ENCODE measurements around the gene EPB41L4A. TPM values are rescaled to one million over a fixed set of nuclear protein-coding genes. Genes with fewer than 3 reads are reported as not detected.

EPB41L4A gene
- polyA plus RNA-seq, 1 donor from 2014 or later: 7.4 TPM

GRCh38 chr5:112234000-112234399 is 185.1 kb downstream of the EPB41L4A start:
- H3K4me2 ChIP-seq (ENCODE audit: low read length): no peak overlapping the region

GRCh38 chr5:112232667-112233066 is 186.4 kb downstream of the EPB41L4A start:
- no peak overlapping the region for H3K4me3 ChIP-seq (ENCODE audit: low read length)
- H2AFZ ChIP-seq (ENCODE audit: low read depth, low read length): no peak overlapping the region
- H3K9me3 ChIP-seq (ENCODE audit: low read length): no peaks in the 10 kb centered on the region
- no peak overlapping the region for H3K9ac ChIP-seq (ENCODE audit: low read length)
- TF ChIP-seq RAD21 (conservative IDR thresholded peaks at IDR 0.05) (no peak), SMC3 (conservative IDR thresholded peaks at IDR 0.05; ENCODE audit: poor library complexity) (no peak), TAF1 (IDR thresholded peaks at IDR 0.05; ENCODE audit: low read depth) (no peak), REST (IDR thresholded peaks at IDR 0.05; ENCODE audit: borderline replicate concordance) (no peak), POLR2AphosphoS5 (IDR thresholded peaks at IDR 0.05) (no peak), EP300 (conservative IDR thresholded peaks at IDR 0.05; ENCODE audit: poor library complexity, severe bottlenecking) (no peak), CTCF (IDR thresholded peaks at IDR 0.05; ENCODE audit: poor library complexity, severe bottlenecking) (no peak), MXI1 (conservative IDR thresholded peaks at IDR 0.05; ENCODE audit: poor library complexity, severe bottlenecking) (no peak), EZH2 (IDR thresholded peaks at IDR 0.05; ENCODE audit: borderline replicate concordance, insufficient read depth, low read length, poor library complexity, severe bottlenecking) (no peak)
- no peaks in the 10 kb centered on the region for H3K27me3 ChIP-seq (ENCODE audit: insufficient read depth, low read depth, low read length)
- no peak overlapping the region for H3K4me2 ChIP-seq (ENCODE audit: low read length)
- H3K27ac ChIP-seq (ENCODE audit: low read length): no peak overlapping the region
- H4K20me1 ChIP-seq (ENCODE audit: insufficient read depth): no peaks in the 10 kb centered on the region
- H3K79me2 ChIP-seq (replicated peaks; ENCODE audit: insufficient read depth, low read length): no peaks in the 10 kb centered on the region
- H3F3A ChIP-seq (ENCODE audit: insufficient read depth, low read length, poor library complexity, severe bottlenecking): no peaks in the 10 kb centered on the region
- no peaks in the 10 kb centered on the region for H3K9me2 ChIP-seq (ENCODE audit: insufficient read depth, low read length)
- H3K36me3 ChIP-seq (ENCODE audit: insufficient read depth, low read length): no peaks in the 10 kb centered on the region

More at GRCh38 chr5:112234000-112234399, 185.1 kb downstream of the EPB41L4A start:
- Histone ChIP-seq H3K27me3 (ENCODE audit: insufficient read depth, low read depth, low read length) (no peaks in the 10 kb centered on the region), H3K36me3 (ENCODE audit: insufficient read depth, low read length) (no peaks in the 10 kb centered on the region), H3K27ac (ENCODE audit: low read length) (no peak overlapping the region), H3F3A (ENCODE audit: insufficient read depth, low read length, poor library complexity, severe bottlenecking) (no peaks in the 10 kb centered on the region), H2AFZ (ENCODE audit: low read depth, low read length) (no peak overlapping the region), H3K4me3 (ENCODE audit: low read length) (no peak overlapping the region), H3K9ac (ENCODE audit: low read length) (no peak overlapping the region), H3K9me3 (ENCODE audit: low read length) (no peaks in the 10 kb centered on the region), H4K20me1 (ENCODE audit: insufficient read depth) (no peaks in the 10 kb centered on the region), H3K9me2 (ENCODE audit: insufficient read depth, low read length) (no peaks in the 10 kb centered on the region), H3K79me2 (replicated peaks; ENCODE audit: insufficient read depth, low read length) (no peaks in the 10 kb centered on the region)
- TF ChIP-seq MXI1 (conservative IDR thresholded peaks at IDR 0.05; ENCODE audit: poor library complexity, severe bottlenecking) (no peak), SMC3 (conservative IDR thresholded peaks at IDR 0.05; ENCODE audit: poor library complexity) (no peak), EZH2 (IDR thresholded peaks at IDR 0.05; ENCODE audit: borderline replicate concordance, insufficient read depth, low read length, poor library complexity, severe bottlenecking) (no peak), CTCF (IDR thresholded peaks at IDR 0.05; ENCODE audit: poor library complexity, severe bottlenecking) (no peak), POLR2AphosphoS5 (IDR thresholded peaks at IDR 0.05) (no peak), EP300 (conservative IDR thresholded peaks at IDR 0.05; ENCODE audit: poor library complexity, severe bottlenecking) (no peak)

All from neural cell (in vitro differentiated cells).